SK-N-SH treated with all-trans-retinoic acid at 6 μM for 48 hours (cell line): ENCODE results near the gene ADGRF1.

Experiments
- ZFP3 ChIP-seq: fragments of 250-450 bp; sonication (Bioruptor Pico); IDR thresholded peaks from 2 replicates; pipeline ENCODE4 v1.5.0; 2020; ENCODE audit warnings: mild to moderate bottlenecking, moderate library complexity
- TF ChIP-seq, protein P1 (sequence below): fragments of 250-450 bp; sonication (Bioruptor Pico); IDR thresholded peaks from 2 replicates; pipeline ENCODE4 v1.8.0; 2020; ENCODE audit warnings: mild to moderate bottlenecking, moderate library complexity, borderline replicate concordance

DNA sequence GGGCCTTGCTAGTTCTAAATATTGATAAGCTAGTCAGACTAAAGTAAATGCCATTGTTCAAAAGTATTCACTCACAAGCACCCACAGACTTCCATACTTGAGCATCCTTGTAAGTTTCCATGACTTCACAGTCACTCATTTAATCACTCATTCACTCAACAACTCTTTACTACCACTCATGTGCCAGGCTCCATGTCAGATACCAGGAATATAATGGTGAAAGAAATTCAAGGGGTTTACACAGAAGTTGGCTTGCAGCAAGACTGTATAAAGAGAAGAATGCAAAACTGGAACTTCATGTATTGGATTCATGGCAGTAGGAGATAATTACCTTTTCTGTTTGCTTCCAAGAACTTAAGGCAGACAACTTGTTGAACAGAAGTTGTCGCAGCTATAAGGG is 36.6 kb downstream of the ADGRF1 start:
- no peak for TF ChIP-seq ZFP3 (CRISPR knock-in tag)
- TF ChIP-seq, protein P1, sequence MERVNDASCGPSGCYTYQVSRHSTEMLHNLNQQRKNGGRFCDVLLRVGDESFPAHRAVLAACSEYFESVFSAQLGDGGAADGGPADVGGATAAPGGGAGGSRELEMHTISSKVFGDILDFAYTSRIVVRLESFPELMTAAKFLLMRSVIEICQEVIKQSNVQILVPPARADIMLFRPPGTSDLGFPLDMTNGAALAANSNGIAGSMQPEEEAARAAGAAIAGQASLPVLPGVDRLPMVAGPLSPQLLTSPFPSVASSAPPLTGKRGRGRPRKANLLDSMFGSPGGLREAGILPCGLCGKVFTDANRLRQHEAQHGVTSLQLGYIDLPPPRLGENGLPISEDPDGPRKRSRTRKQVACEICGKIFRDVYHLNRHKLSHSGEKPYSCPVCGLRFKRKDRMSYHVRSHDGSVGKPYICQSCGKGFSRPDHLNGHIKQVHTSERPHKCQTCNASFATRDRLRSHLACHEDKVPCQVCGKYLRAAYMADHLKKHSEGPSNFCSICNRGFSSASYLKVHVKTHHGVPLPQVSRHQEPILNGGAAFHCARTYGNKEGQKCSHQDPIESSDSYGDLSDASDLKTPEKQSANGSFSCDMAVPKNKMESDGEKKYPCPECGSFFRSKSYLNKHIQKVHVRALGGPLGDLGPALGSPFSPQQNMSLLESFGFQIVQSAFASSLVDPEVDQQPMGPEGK = no peak
